HEK293T (cell line): ENCODE data around the gene ERI3.

Experiments
- CTCF ChIA-PET: fragments of 350-600 bp; formaldehyde crosslinking; extraction: SDS; loops from one replicate; lab custom pipeline; 2021; ENCODE audit warnings: antibody characterized with exemption, inconsistent platforms; lab: Yijun Ruan, JAX
- POLR2A ChIA-PET: fragments of 350-600 bp; formaldehyde crosslinking; extraction: SDS; loops from one replicate; lab custom pipeline; 2020; ENCODE audit warnings: antibody characterized with exemption, inconsistent platforms; lab: Yijun Ruan, JAX
- DNase-seq: peaks from one replicate; pipeline ENCODE4 v3.0.0; 2012; ENCODE audit warnings: mixed read lengths; ENCODE audit errors: extremely low spot score
- ARNT ChIP-seq: fragments of 450-650 bp; IDR thresholded peaks from 2 replicates; pipeline ENCODE4 v1.6.1; 2017; ENCODE audit warnings: mild to moderate bottlenecking
- BHLHE40 ChIP-seq: fragments of 450-650 bp; IDR thresholded peaks from 2 replicates; pipeline ENCODE4 v1.6.1; 2016; ENCODE audit warnings: mild to moderate bottlenecking, moderate library complexity, borderline replicate concordance
- CTBP1 ChIP-seq: fragments of 450-650 bp; IDR thresholded peaks from 2 replicates; pipeline ENCODE4 v1.6.1; 2016; ENCODE audit warnings: borderline replicate concordance
- ELF4 ChIP-seq: fragments of 450-650 bp; IDR thresholded peaks from 2 replicates; pipeline ENCODE4 v1.6.1; 2017; ENCODE audit warnings: antibody characterized with exemption
- FOXA1 ChIP-seq: fragments of 450-650 bp; IDR thresholded peaks from 2 replicates; pipeline ENCODE4 v1.6.1; 2016; ENCODE audit warnings: mild to moderate bottlenecking
- FOXK2 ChIP-seq: fragments of 450-650 bp; IDR thresholded peaks from 2 replicates; pipeline ENCODE4 v1.6.1; 2016; ENCODE audit warnings: mild to moderate bottlenecking
- FOXM1 ChIP-seq: fragments of 450-650 bp; IDR thresholded peaks from 2 replicates; pipeline ENCODE4 v1.6.1; 2017; ENCODE audit warnings: mild to moderate bottlenecking, borderline replicate concordance
- HDGF ChIP-seq: fragments of 450-650 bp; IDR thresholded peaks from 2 replicates; pipeline ENCODE4 v1.6.1; 2017; ENCODE audit warnings: antibody characterized with exemption, borderline replicate concordance
- L3MBTL2 ChIP-seq: fragments of 450-650 bp; conservative IDR thresholded peaks from 2 replicates; pipeline ENCODE4 v1.6.1; 2016; ENCODE audit warnings: mild to moderate bottlenecking
- LEF1 ChIP-seq: fragments of 450-650 bp; IDR thresholded peaks from 2 replicates; pipeline ENCODE4 v1.6.1; 2017; ENCODE audit warnings: mild to moderate bottlenecking, borderline replicate concordance
- NFRKB ChIP-seq: fragments of 450-650 bp; IDR thresholded peaks from 2 replicates; pipeline ENCODE4 v1.6.1; 2016; ENCODE audit warnings: mild to moderate bottlenecking, moderate library complexity
- SP1 ChIP-seq: fragments of 450-650 bp; IDR thresholded peaks from 2 replicates; pipeline ENCODE4 v1.6.1; 2017
- SUZ12 ChIP-seq: fragments of 450-650 bp; IDR thresholded peaks from 2 replicates; pipeline ENCODE4 v1.6.1; 2016; ENCODE audit warnings: mild to moderate bottlenecking
- TARDBP ChIP-seq: fragments of 450-650 bp; IDR thresholded peaks from 2 replicates; pipeline ENCODE4 v1.6.1; 2016
- ZNF384 ChIP-seq: fragments of 450-650 bp; IDR thresholded peaks from 2 replicates; pipeline ENCODE4 v1.6.1; 2016
- TF ChIP-seq, protein P1 (sequence below): fragments of 450-650 bp; IDR thresholded peaks from 2 replicates; pipeline ENCODE4 v1.6.1; 2016

Gene ERI3

DNA sequence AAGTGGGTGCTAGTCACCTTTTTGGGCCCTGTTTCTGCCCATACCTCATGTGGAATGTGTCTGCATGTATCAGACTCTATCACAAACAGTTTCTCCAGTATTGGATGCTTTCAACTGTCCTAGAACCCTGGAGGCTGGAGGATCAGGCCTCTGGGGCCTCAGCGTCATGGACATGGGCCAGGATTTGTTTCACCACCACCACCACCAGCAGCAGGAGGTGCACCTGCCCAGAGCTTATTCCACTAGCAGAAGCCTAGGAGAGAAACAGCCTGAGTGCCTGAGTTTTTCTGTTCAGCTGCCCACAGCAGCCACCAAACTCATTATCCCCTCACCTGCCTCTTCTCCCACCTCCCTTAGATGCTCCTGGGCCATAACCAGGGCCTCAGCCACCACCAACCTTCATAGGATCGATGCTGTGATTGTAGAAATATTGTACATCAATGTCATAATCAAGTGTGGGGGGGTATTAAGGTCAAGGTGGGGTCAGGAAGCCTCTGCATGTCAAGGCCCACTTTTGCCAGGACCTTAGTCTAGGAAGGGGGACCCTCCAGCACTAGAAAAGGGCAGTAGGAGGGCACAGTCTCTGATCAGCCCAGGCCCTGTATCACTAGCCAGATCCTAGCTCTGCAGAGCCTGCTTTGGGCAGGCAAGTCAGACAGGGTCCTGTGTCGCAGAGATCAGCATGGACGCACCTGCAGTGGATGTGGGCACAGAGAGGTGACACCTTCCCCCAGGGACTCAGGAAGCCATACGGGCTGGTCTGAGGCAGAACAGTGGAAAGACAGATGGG lies 132.5 kb downstream of the ERI3 start:
- ChIA-PET POLR2A (no interaction called here), CTCF (interaction anchor here (0.9 to 1.3 kb wide), 2 partner anchors 16 to 52 kb away, joined by 3 read pairs; no protein-coding TSS in a partner anchor)
- DNase-seq = no peak
- TF ChIP-seq CTBP1 = no peak
- TF ChIP-seq TARDBP = no peak
- TF ChIP-seq ZNF384 = no peak
- TF ChIP-seq ELF4 = no peak
- TF ChIP-seq NFRKB = no peak
- no peak for TF ChIP-seq HDGF
- no peak for TF ChIP-seq FOXM1
- no peak for TF ChIP-seq ARNT
- TF ChIP-seq, protein P1, sequence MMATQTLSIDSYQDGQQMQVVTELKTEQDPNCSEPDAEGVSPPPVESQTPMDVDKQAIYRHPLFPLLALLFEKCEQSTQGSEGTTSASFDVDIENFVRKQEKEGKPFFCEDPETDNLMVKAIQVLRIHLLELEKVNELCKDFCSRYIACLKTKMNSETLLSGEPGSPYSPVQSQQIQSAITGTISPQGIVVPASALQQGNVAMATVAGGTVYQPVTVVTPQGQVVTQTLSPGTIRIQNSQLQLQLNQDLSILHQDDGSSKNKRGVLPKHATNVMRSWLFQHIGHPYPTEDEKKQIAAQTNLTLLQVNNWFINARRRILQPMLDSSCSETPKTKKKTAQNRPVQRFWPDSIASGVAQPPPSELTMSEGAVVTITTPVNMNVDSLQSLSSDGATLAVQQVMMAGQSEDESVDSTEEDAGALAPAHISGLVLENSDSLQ = no peak
- TF ChIP-seq L3MBTL2 = no peak
- no peak for TF ChIP-seq FOXK2
- TF ChIP-seq LEF1 = no peak

DNA sequence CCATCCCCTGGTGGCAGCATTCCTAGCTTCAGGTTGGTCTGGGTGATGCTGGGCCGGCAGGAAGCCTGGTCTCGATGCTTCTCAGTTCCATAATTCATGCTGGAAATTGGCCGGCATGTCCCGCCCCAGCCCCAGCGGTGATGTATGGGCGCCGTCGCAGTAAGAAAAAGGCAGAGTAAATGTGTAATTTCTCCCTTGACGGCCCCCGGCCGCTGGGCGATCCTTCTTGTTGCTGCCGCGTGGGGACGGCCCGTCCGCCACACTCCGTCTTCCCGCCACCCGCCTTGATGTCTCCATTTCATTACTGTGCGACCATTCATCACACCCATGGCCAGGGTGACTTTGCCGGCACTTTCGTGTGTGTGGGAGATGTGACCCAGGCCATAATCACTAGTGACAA lies 133.3 kb downstream of the ERI3 start:
- no peak for TF ChIP-seq BHLHE40
- no peak for TF ChIP-seq HDGF
- no peak for TF ChIP-seq FOXA1
- no peak for TF ChIP-seq ELF4
- TF ChIP-seq NFRKB = no peak
- TF ChIP-seq ARNT = no peak
- TF ChIP-seq SUZ12 = no peak
- TF ChIP-seq ZNF384 = no peak
- DNase-seq = no peak
- ChIA-PET POLR2A (no interaction called here), CTCF (no interaction called here)

DNA sequence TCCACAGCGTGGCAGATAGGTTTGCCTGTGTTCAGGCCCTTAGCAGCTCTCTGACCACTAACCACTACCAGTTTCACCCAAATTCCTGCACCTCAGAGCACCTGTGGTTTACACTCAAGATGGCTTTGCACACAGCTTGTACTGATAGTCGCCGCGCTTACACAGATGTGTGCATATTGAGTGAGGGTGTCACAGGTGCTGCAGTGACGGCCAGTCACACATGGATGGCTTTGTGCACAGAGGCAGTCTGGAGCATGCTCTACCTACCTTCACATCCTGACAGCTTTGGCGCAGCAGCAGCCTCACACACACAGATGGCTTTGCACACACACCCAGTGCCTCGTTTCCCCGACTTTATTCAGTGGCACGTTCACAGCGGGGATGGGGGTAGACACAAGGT lies 134.3 kb downstream of the ERI3 start:
- DNase-seq = no peak
- TF ChIP-seq NFRKB (no peak), HDGF (no peak), CTBP1 (no peak), BHLHE40 (no peak), SUZ12 (no peak), ELF4 (no peak), ARNT (no peak), L3MBTL2 (no peak), LEF1 (no peak), FOXM1 (no peak), FOXA1 (no peak), FOXK2 (no peak), SP1 (no peak), TARDBP (no peak), ZNF384 (no peak)
- TF ChIP-seq, protein P1 = no peak
- ChIA-PET POLR2A (no interaction called here), CTCF (interaction anchor here (1.8 to 2.2 kb wide), 2 partner anchors 18 to 74 kb away, joined by 6 to 16 read pairs; no protein-coding TSS in a partner anchor)

DNA sequence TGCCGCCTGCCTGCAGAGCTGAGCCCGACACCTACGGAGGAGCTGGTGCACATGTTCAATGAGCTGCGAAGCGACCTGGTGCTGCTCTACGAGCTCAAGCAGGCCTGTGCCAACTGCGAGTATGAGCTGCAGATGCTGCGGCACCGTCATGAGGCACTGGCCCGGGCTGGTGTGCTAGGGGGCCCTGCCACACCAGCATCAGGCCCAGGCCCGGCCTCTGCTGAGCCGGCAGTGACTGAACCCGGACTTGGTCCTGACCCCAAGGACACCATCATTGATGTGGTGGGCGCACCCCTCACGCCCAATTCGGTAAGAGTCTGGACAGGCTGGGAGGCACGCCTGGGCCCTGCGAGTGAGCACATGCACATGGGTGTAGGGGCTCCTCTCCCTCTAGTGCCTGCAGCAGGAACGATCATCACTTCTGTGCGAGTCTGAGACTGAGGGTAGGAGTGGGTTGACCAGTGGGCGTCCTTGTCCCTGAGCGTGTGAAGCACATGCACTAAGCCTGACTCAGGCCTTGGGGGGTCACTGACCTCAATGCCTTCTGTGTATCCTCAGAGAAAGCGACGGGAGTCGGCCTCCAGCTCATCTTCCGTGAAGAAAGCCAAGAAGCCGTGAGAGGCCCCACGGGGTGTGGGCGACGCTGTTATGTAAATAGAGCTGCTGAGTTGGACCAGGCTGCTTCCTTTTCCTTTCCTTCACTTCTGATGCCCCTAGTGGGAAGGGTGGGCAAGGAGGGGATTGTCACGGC lies 134.9 kb downstream of the ERI3 start:
- ChIA-PET POLR2A (no interaction called here), CTCF (interaction anchor here (0.6 to 2.2 kb wide), 3 partner anchors 18 to 128 kb away, joined by 3 to 16 read pairs (median 6); no protein-coding TSS in a partner anchor)
- no peak for DNase-seq
- TF ChIP-seq FOXM1 = no peak
- TF ChIP-seq, protein P1 = no peak

DNA sequence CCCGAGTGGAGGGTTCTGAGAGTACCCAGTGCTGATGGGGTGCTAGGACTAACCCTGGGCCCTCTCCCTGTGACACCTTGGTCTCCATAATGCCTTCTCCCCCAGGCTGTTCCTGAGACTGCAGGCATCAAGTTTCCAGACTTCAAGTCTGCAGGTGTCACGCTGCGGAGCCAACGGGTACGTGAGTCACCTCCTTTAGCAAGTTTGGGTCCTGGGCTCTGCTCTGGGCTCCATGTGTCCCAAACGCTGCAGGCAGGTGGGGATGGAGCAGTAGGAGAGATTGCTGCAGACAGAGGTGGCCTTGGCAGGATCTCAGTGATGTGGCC lies 135.8 kb downstream of the ERI3 start:
- POLR2A ChIA-PET = no interaction called here
- no peak for TF ChIP-seq HDGF
- TF ChIP-seq LEF1 = no peak
- TF ChIP-seq L3MBTL2 = no peak
- TF ChIP-seq FOXK2 = no peak
- TF ChIP-seq ELF4 = no peak
- no peak for TF ChIP-seq SP1
- no peak for TF ChIP-seq BHLHE40
- TF ChIP-seq FOXA1 = no peak
- TF ChIP-seq, protein P1 = no peak
- no peak for TF ChIP-seq NFRKB
- no peak for TF ChIP-seq ZNF384
- TF ChIP-seq TARDBP = no peak
- TF ChIP-seq CTBP1 = no peak
- TF ChIP-seq SUZ12 = no peak
- no peak for TF ChIP-seq ARNT
- TF ChIP-seq FOXM1 = no peak
- DNase-seq = no peak
- CTCF ChIA-PET = interaction anchor here (0.6 to 2.2 kb wide), 5 partner anchors 13 to 352 kb away, joined by 3 to 16 read pairs (median 3); no protein-coding TSS in a partner anchor
